Measurements from ENCODE around the gene DYNC1I2. TPM values are rescaled to one million over a fixed set of nuclear protein-coding genes. Genes with fewer than 3 reads are reported as not detected.

Gene DYNC1I2
- total RNA-seq (138 and 144 TPM in 2 replicates), polyA plus RNA-seq (93.4 and 131 TPM in 2 replicates), polyA minus RNA-seq (186 and 195 TPM in 2 replicates), Bru-seq, nascent RNA (percentile 95 among the genes with signal in this experiment), BruChase-seq, experiment 1, labeled RNA remaining after a 6-hour chase (percentile 89 among the genes with signal in this experiment), BruChase-seq, experiment 2, labeled RNA remaining after a 2-hour chase (percentile 88 among the genes with signal in this experiment)
- 122 and 129 TPM in 2 replicates for polyA plus RNA-seq (2011; cell fraction: cytosol; rRNA removed)
- polyA plus RNA-seq (2011; cell fraction: nucleus; rRNA removed), result 111 and 148 TPM in 2 replicates
- 148 and 150 TPM in 2 replicates for polyA plus RNA-seq (2012)
- polyA minus RNA-seq (2011; cell fraction: cytosol; rRNA and poly(A)+ RNA removed), result 13.1 TPM
- 175 and 203 TPM in 2 replicates for polyA minus RNA-seq (2011; cell fraction: nucleus; rRNA and poly(A)+ RNA removed)
- long read RNA-seq, transcript DYNC1I2-203 (16 exons, 2,572 nt), result major isoform, 166 of 454 reads
- long read RNA-seq, transcript DYNC1I2-225 (16 exons, 2,494 nt), result minor isoform, 9 of 454 reads
- long read RNA-seq, transcript DYNC1I2-201 (16 exons, 2,589 nt), result minor isoform, 141 of 454 reads
- long read RNA-seq, partial matches to known transcripts, result 118 of 454 reads
- long read RNA-seq, other reads (novel, unspliced or antisense), result 19 of 454 reads

- ChIA-PET POLR2A (interaction anchor here (0.5 to 0.6 kb wide), 2 partner anchors 50 to 323 kb away, joined by 3 to 4 read pairs; no protein-coding TSS in a partner anchor), CTCF (interaction anchor here (0.9 to 2.5 kb wide), 8 partner anchors 16 to 797 kb away, joined by 3 to 14 read pairs (median 5); no protein-coding TSS in a partner anchor)
- Histone ChIP-seq H3K79me2 (ENCODE audit: control insufficient read depth, insufficient read depth, low read length) (peaks cover 49% of the 10 kb centered on the region), H3K27ac (ENCODE audit: insufficient read depth, low read depth, low read length) (peak within 1 kb of the TSS; percentile 75), H3K9me1 (replicated peaks; ENCODE audit: control insufficient read depth, extremely low read depth, insufficient read depth, low read length) (no peaks in the 10 kb centered on the region), H3K9ac (replicated peaks; ENCODE audit: extremely low read depth, insufficient read depth, low read length) (peak within 1 kb of the TSS; percentile 94), H3K9me3 (replicated peaks; ENCODE audit: control insufficient read depth, insufficient read depth, low read length) (no peaks in the 10 kb centered on the region), H3K4me2 (ENCODE audit: insufficient read depth, low read length) (peak within 1 kb of the TSS; percentile 94), H3K4me1 (ENCODE audit: control insufficient read depth, extremely low read depth, insufficient read depth, low read length) (peaks cover 5% of the 10 kb centered on the region), H4K20me1 (replicated peaks; ENCODE audit: control insufficient read depth, extremely low read depth, insufficient read depth, low read length) (no peaks in the 10 kb centered on the region), H3K36me3 (ENCODE audit: control insufficient read depth in 2 of 2, extremely low read depth in 1 of 2, insufficient read depth in 2 of 2, low read length in 2 of 2) (peaks cover 0 to 9% of the 10 kb centered on the region in 2 experiments), H2AFZ (ENCODE audit: low read depth, low read length) (peak within 1 kb of the TSS; percentile 82), H3K27me3 (ENCODE audit: control insufficient read depth in 2 of 2, insufficient read depth in 2 of 2, low read length in 2 of 2) (peaks cover 3 to 4% of the 10 kb centered on the region in 2 experiments), H3K4me3 (replicated peaks in 1 of 3; ENCODE audit: insufficient read depth in 1 of 3, low read depth in 1 of 3, low read length in 3 of 3) (peak within 1 kb of the TSS; percentile 84 to 97 (median 96))
- no peak for TF ChIP-seq GATA2 (IDR thresholded peaks at IDR 0.05; ENCODE audit: insufficient read depth, insufficient read length, low read depth, low read length)
- peak; percentile 88 for TF ChIP-seq POLR2A (IDR thresholded peaks at IDR 0.05; ENCODE audit: low read depth, low read length)
- TF ChIP-seq MYC (IDR thresholded peaks at IDR 0.05; ENCODE audit: low read depth, low read length), result peak; percentile 21
- peak; percentile 79 for TF ChIP-seq FOS (IDR thresholded peaks at IDR 0.05; ENCODE audit: borderline replicate concordance, insufficient read depth, low read length)
- no peak for TF ChIP-seq CTCF (IDR thresholded peaks at IDR 0.05; ENCODE audit: extremely low read depth in 1 of 2, insufficient read depth in 1 of 2, low read depth in 1 of 2, low read length in 2 of 2)
- peak; percentile 49 for TF ChIP-seq MAX (IDR thresholded peaks at IDR 0.05; ENCODE audit: insufficient read depth, insufficient read length)
- TF ChIP-seq JUN (IDR thresholded peaks at IDR 0.05; ENCODE audit: borderline replicate concordance, insufficient read depth, insufficient read length, low read depth), result no peak
- TF ChIP-seq POLR2AphosphoS5 (IDR thresholded peaks at IDR 0.05; ENCODE audit: insufficient read depth, low read depth, low read length), result peak; percentile 91
- TF ChIP-seq EZH2 (IDR thresholded peaks at IDR 0.05; ENCODE audit: borderline replicate concordance, low read depth, low read length, severe bottlenecking), result no peak
- dilution Hi-C loops (cut with MboI; ENCODE audit: extremely low pct_ligation_motif_present, low sequenced_read_pairs) (no loop called here), intact Hi-C loops (cut with micrococcal nuclease) (loop anchor here (1.0 to 5.0 kb wide), 6 partner anchors 25 to 715 kb away; partner anchors contain the start of genes DLX2 and HAT1)
- FAIRE-seq (peak; percentile 95), DNase-seq (ENCODE audit: low read depth, low spot score) (peak; percentile 97)
- TSS peak; percentile 90 for BruUV-seq (replicated peaks)
Observed at GRCh38 chr2:171687287-171688128, at the start of gene DYNC1I2. Gene DYNC1I2 (plus strand): TSS chr2:171687469. CDS start chr2:171690156, 2,687 bp downstream.
